HG02885 (cell line): ENCODE results near the gene RFT1.

Source experiments
- ATAC-seq: cut with Tn5 transposase; IDR thresholded peaks from one replicate; pipeline ENCODE4 v1.9.1; 2021; ENCODE audit warnings: mild to moderate bottlenecking; ENCODE audit not compliant: unreplicated experiment, poor library complexity

The RFT1 gene

GRCh38 chr3:53131096-53131495, 861 bp upstream of the RFT1 start:
- no peak for ATAC-seq

DNA sequence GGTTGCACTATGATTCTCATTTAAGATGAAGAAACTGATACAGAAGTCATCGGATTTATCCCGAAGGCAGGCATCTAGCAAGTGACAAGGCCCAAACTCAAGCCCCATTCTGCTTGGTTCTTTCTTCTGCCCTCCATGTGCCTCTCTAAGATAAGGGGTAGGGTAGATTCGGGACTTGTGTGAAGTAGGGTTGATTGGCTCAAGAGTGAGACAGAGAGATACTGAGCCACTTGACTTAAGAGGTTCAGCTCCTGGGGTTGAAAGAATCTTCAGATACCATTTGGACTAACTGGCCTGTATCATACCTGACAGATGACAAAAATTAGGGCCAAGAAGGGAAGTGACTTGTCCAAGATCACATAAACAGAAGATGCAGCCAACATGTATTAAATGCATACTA, 891 bp downstream of the RFT1 start:
- ATAC-seq, result no peak

- ATAC-seq, result no peak
Measured at GRCh38 chr3:53126601-53127000, 3.6 kb downstream of the RFT1 start.

GRCh38 chr3:53123953-53124352, 6.3 kb downstream of the RFT1 start:
- no peak for ATAC-seq

- ATAC-seq, result no peak
Measured at GRCh38 chr3:53123510-53123909, 6.7 kb downstream of the RFT1 start.

- no peak for ATAC-seq
Measured at GRCh38 chr3:53122933-53123305, 7.3 kb downstream of the RFT1 start.

DNA sequence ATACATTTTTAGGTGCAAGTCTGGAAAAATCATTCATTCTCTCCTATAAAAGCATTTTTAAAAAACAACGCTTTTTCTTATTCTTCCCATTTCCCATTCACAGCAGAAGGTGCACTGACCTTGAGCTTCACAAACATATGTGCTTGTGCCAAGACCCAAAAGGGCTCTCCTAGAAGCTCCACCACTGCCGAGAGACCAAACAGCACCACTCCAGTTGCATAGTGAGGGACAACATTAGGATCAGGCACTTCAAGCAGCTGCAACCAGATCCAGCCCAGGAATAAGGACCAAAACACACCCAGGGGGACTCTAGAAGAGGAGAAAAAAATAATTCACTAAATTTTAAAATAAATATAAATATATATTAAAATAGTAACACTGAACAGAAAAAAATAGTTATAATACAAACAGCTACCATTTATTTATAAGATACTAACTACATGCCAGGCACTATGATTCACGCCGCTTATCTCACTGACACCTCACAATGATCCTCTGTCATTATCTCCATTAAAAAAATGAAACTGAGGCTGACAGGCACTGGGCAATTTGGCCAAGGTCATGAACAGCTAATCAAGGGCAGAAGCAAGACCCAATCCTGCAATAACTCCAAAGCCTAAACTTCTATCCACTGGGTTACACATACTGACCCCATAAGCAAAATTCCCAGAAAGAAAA, 7.8 kb downstream of the RFT1 start:
- ATAC-seq, result no peak

DNA sequence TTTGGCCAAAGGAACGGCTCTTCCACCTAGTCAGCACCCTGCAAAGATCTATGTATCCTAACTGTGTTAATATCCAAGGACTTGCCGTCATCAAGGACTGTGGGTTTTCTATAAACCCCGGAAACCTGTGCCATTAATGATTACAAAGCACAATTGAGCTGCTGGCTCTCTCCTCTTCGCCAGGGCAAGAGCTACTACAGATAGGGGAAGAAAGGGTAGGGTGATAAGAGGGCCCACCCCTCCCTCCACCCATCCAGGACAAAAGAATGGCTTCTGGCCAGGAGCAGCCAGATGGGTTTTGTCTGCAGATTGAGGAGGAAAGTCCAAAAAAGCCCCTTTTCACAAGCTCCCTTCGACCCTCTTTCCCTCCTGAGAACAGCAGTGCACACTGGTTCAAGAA, 9.9 kb downstream of the RFT1 start:
- ATAC-seq, result no peak

GRCh38 chr3:53116956-53117355, 13.3 kb downstream of the RFT1 start:
- ATAC-seq, result no peak

GRCh38 chr3:53114412-53115074, 15.7 kb downstream of the RFT1 start:
- no peak for ATAC-seq

DNA sequence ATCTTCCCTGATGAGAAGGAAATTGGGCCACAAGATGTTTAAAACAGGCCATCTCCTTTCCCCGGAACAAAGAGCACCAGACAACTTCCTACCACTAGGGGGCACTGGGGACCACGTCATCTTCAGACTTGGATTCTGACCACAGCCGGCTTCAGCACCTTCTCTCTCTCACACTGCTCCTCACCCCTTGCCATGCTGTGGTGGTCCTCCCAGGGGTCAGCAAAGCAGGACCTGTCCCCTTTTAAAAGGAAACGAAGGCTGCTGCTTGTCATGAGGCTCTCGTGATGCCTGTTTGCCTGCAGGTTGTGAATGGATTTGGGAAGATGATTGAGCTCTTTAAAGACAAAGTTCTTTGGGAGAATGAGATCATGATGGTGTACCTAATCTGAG, 16.2 kb downstream of the RFT1 start:
- ATAC-seq, result no peak

DNA sequence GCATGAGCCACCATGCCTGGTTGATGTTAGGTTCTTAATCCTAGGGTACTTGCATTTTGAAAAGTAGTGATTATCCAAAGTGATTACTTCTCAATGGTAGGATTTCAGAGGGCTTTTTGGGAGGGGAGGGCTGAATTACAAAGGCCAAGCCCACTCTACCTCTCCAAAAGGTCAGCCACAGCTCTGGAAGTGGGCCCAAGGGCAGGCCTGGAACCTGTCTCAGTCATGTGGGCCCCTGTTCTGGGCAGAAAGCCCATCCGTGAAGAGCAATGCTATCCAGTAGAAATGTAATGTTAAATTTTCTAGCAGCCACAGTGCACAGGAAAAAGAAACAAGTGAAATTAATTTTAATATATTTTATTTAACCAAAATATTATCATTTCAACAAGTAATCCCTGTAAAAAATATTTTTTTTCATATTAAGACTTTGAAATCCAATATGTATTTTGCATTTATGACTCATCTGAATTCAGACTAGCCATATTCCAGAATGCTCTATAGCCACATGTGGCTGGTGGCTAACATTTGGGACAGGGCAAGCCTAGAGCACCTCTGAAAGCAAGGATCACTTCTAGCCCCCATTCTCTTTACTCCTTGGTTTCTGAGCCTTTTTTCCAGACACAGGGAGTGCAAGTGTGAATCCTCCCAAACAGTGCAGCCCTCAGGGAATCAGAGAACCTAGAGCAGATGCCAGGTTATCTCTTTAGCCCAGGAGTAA, 16.8 kb downstream of the RFT1 start:
- no peak for ATAC-seq

DNA sequence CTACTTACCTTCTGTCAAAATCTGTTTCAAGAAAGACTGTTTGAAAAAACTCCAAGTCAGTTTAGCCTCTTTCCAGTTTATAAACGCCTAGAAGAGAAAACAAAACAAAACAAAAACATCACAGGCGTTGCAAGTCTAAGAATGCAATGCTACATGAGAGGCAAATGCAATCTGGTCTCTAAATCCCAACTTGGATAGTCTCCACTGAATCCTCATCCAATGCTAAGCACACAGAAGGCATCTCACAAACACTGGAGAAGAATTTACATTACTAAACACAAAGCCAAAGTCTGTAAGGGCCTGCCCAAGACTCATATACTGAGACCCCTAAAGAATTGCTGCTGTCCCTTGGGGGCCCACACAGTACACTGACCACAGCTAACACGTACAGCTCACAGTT, 18.4 kb downstream of the RFT1 start:
- no peak for ATAC-seq

DNA sequence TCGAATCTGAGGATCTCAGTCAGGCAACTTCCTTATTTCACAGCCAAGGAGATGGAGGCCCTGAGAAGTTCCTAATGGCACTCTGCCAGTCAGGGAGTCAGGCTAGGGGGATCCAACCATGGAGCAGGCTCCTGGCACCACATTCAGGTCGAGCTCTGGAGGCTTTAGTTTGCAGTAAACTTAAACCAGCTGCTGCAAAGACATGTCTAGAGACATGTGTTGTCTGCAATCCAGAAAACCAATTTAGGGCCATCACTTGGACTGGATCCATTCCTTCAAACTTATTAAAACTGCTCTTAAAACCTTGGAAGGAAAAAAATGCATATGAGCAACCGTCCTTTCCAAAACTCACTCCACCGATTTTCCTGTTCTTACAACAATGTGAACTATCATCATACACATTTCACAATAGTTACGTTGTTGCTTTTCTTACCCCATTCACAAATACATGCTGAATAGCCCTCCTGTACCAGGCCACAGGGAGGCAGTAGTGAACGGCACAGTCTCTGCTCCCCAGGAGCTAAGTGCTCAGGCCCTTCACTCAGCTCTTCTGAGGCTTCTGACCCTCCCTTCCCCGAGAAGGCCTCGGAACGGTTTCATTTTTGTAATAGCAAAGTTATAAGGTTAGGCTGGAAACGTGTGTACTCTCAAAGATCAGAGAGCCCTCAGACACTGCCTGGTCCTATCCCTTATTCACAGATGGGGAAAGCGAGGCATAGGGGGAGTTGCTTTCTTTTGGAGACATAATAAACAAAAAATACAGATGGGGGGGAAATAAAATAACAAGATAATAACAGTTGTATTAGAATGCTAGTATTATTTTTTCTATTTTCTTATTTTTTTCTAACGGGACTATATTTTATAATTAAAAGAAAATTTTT, 20.1 kb downstream of the RFT1 start:
- ATAC-seq, result peak; percentile 52

- no peak for ATAC-seq
Measured at GRCh38 chr3:53109190-53109589, 21.0 kb downstream of the RFT1 start.

GRCh38 chr3:53104762-53105161, 25.5 kb downstream of the RFT1 start:
- no peak for ATAC-seq

DNA sequence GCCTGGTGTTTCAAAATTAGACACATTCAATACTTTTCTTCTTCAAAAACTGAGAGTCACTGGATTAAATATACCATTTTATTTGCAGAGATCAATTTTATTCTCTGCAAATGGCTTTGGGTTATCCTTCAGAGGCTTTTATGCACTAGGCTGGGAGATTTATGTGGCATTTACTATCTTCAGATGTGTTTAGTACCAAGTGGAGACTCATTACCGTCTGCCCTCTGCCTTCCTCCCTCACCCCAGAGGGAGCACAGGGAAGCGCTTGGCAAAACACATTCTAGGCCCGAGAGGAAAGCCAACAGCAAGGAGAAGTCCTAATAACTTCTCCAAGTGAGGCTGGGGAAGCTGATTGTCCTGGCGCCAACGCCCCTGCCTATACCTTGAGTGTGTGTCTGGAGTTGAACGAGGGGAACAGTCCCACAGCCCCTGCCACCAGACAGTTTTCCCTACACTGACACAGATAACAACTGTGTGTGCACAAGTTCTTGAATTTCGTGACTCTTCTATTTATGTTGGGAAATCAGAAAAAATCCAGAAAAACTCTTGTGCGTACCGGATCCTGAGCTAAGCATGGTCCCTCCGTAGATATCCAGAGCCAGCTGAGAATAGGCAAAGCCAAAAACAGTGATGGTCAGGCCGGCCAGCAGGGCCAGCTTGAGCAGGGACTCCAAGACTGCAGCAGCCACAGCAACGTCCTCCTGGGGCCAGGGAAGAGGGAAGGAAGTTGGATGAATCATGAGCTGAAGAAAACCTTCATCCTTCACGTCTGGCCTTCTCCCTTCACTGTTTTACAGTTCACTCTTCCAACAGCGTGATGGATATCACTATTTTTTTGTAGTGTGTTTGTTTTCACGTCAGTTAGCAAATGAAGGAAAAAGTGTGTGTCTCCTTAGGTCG, 26.6 kb downstream of the RFT1 start:
- no peak for ATAC-seq

DNA sequence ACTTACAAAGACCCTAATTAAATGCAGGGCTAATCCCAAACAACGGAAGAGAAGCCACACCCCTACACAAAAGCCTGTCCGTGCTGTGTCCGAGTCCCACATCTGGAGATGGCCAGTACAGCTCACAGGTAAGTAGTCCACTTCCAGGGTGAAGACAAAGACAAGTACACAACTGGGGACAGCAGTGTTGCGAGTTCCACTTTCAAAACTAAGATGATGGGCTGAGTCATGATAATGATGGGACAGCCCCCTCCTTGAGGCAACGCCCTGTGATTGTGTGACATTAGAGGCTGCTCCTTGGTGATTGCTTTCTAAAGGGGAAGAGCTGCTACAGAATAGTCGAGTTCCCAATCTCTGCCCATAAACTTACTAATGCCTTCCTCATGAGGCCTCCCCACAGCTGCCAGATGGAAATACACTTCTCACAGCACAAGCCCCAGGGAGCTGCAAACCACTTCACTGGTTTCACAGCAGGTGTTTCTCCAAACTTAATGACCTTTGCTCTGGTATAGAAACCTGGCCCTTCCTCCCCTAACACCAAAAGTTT, 27.6 kb downstream of the RFT1 start:
- peak; percentile 63 for ATAC-seq

GRCh38 chr3:53101956-53102355, 28.3 kb downstream of the RFT1 start:
- no peak for ATAC-seq
